GM19397 (cell line): ENCODE results near the gene PKD2.
"Not testable (repeated sequence)": the region's sequence is repeated elsewhere in the genome, so short reads cannot be mapped to it uniquely, and the experiment has no call there.

Experiments used
- ATAC-seq: cut with Tn5 transposase; IDR thresholded peaks from one replicate; pipeline ENCODE4 v1.9.1; 2021; ENCODE audit warnings: mild to moderate bottlenecking, moderate library complexity; ENCODE audit not compliant: unreplicated experiment

PKD2 gene

DNA sequence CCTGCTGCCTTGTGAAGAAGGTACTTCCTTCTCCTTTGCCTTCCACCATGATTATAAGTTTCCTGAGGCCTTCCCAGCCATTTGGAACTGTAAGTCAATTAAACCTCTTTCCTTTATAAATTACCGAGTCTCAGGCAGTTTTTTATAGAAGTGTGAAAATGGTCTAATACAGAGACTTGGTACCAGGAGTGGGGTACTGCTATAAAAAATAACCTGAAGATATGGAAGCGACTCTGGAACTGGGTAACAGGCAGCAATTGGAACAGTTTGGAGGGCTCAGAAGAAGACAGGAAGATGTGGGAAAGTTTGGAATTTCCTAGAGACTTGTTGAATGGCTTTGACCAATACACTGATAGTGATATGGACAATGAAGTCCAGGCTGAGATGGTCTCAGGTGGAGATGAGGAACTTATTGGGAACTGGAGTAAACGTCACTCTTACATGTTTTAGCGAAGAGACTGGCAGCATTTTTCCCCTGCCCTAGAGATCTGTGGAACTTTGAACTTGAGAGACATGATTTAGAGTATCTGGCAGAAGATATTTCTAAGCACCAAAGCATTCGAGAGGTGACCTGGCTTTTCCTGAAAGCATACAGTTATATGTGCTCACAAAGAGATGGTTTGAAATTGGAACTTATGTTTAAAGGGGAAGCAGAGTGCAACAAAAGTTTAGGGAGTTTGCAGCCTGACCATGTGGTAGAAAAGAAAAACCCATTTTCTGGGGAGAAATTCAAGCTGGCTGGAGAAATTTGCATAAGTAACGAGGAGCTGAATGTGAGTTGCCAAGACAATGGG is 18.6 kb downstream of the PKD2 start:
- not testable (repeated sequence) for ATAC-seq

DNA sequence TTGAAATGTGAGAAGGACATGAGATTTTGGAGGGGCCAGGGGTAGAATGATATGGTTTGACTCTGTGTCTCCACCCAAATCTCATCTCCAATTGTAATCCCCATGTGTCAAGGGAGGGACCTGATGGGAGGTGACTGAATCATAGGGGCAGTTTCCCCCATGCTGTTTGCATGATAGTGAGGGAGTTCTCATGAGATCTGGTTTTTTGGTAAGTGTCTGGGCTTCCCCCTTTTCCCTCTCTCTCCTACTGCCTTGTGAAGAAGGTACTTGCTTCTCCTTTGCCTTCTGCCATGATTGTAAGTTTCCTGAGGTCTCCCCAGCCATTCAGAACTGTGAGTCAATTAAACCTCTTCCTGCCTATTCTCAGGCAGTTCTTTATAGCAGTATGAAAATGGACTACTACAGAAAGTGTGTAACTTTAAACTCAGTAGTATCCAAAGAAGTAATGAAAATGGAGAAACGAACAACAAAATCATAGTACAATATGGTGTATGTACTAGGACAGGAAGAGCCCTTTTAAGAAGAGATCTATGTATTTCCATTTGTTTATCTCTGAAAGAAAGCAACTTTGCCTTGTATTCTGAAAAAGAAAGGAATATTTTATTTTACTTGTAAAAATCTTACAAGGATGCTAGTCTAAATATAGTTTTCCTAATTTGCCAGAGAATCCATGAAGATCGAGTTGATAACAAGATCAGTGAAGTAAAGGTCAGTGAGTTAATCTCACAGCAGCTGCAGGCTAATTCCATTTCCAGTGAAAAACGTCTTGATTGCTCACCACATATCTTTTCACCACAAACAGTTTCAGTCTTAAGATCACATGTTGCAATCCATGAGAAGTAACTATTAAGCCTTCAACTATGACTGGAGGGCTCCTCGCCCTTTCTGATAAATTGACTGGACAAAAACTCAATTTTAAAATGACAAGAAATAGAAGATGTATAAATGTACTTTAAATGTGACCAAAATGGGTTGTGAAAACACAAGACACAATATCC is 20.5 kb downstream of the PKD2 start:
- ATAC-seq = no peak

DNA sequence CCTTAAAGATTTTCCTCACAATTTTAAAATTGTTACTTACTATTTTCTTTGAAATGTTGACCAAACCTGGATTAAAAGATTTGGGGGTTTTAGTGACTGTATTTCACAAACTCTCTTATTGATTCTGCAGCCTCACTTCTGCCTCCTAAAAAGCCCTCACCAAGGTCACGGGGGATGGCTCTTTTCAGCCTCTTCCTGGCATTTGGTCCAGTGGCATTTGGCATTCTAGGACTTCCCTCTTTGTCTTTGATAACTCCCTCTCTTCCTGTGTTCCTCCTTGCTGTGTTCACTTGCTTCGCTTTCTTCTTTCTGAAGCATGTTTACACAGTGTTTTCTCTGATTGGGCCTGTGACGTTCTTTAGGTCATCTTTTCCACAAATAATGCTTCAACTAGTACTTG is 21.5 kb downstream of the PKD2 start:
- no peak for ATAC-seq

DNA sequence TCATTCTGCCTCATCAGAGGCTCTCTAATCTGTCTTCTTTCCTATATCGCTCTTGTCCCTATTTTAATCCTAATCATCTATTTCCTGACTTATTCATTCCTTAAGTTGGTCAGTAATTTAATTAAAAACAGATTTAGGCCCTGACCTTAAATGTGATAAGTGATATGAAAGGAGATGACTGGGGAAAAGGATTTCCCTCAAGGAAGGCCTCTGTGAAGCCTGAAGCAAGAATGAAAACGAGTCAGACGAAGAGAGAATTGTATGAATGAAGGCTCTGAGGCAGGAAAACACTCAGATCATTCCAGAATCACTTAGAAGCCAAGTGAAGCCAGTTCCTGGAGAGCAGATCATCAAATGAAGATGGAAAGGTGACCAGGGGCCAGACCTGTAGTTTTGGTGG is 22.1 kb downstream of the PKD2 start:
- no peak for ATAC-seq

DNA sequence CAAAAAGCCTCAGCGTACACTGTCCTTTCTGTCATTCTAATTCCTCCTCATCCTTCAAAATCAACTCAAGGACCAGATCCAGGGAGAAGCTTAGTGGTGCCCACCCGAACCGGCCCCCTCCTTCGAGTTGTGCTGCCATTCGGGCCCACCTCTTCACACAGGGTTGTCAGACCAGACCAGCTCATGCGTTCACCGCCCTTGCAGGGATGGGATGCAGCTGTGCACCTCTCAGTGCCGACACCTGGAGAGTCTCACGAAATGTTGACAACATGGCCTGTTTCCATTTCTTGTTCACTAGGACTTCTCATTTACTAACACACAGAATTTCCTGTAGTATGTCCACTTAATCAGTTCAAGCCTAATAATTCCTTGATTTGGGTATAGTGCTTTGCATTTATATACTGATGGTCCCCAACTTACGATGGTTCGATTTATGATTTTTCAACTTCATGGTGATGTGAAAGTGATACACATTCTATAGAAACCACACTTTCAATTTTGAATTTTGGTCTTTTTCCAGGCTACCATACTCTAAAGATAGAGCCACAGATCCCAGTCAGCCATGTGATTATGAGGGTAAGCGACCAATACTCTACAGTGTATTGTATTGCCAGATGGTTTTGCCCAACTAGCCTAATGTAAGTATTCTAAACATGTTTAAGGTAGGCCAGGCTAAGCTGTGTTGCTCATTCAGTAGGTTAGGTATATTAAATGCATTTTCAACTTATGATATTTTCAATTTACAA is 23.3 kb downstream of the PKD2 start:
- no peak for ATAC-seq

DNA sequence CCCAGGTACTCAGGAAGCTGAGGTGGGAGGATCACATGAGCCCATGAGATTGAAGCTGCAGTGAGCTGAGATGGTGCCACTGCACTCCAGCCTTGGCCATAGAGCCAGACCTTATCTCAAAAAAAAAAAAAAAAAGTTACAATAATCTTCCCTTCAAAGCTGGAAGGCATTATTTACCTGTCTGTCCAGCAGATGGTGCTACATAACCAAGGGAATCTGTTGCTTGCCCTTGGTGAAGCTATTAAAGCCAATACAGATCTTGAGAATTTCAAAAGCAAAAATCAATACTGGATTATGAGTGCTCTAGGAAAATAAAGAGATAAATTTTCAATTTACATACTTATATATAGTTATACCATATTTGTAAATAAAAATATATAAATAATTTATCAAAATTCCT is 25.9 kb downstream of the PKD2 start:
- ATAC-seq = no peak

DNA sequence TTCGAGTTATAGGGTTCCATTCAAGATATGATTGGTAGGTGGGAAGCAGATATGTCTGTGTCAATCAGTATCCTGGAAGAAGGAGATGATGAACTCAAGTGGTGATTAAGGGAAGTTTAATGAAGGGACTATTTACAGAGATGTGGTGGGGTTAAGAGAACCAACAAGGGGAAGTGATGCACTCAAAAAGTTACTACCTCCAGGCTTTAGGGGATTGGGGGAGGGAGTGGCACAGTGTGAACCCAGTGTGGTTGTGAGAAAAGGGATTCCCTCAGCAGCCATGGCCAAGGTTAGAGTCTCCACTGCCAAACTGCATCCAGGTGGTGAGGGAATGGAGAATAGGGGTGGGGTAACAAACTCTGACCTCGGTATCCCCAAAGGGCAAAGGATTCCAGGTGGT is 27.9 kb downstream of the PKD2 start:
- no peak for ATAC-seq

DNA sequence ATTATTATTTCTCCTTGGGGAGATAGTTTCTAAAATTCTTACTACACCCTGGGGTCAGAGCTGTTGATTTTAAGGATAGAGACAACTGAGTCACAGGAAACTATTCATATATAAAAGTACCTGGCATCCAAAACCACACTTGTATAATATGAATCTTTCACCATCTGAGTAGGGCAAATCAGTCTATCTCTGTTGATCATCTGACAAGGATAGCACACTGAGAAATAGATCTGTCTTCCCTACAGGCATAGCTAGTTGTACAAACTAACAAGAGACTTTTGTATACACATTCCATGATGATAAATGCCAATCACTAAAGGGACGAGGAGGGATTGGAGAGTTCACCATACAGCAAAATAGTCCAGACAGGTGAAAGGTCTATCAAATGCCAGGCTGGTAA is 30.0 kb downstream of the PKD2 start:
- ATAC-seq = no peak

DNA sequence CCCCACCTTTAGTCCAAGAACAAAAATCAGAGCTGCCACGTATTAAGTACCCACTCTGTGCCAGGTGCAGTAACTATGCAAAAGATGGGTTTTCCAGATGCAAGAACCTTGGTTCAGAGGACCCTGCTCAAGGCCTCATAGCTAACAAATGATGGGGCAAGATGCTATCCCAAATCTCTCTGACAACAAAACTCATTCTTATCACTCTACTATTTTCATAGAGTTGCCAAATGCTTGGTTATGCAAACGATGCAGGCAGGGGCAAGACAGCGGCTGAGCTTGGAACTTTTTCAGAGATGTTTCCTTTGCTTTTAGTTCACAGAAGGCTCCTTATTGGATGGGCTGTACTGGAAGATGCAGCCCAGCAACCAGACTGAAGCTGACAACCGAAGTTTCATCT is 30.5 kb downstream of the PKD2 start:
- ATAC-seq = no peak

DNA sequence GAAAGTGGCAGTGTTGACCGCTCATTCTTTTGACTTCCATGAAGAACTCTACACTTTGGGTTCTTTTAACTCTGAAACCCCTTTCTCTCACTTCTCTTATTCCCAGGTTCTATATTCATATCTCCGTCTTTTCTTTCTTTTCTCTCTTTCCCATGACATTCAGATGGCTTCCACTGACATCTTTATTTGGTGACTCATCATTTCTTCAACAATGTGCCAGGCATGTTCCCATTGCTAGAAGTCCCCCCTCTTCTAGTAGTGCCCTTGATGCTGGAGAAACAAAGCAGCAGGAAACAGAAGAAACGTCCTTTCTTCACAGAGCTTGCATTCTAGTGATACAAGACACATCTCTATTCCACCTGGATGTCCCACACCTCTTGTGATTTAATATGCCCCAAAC is 33.3 kb downstream of the PKD2 start:
- no peak for ATAC-seq

DNA sequence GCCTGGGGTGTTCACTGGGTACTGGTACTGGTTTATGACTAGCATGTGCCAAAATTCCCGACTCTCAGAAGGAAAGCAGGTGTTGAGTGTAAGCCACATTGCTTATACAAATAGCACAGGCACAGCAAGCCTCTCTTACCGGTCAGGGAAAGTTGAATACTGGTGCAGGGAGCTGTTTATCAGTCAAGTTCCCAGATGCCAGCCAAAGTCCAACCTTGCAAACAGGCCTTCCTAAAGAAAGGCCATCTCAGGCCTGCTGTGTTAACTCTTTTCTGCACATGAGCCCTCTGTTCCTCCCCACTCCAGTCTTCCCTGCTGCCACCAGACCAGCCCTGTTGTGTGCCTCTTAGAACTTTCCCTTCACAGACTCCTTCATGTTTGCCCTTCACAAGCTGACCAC is 34.2 kb downstream of the PKD2 start:
- no peak for ATAC-seq

DNA sequence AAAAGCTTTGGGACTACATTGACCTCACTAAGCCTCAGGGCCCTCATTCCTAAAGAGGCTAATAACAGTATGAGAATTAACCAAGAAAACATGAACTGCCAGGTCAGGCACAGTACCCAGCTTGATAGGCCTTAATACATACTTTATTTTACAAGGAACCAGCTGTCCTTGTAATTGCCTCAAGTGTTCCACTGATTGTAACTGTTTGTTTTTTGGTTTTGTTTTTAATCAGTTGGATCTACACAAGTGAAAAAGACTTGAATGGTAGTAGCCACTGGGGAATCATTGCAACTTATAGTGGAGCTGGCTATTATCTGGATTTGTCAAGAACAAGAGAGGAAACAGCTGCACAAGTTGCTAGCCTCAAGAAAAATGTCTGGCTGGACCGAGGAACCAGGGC is 35.6 kb downstream of the PKD2 start:
- no peak for ATAC-seq

DNA sequence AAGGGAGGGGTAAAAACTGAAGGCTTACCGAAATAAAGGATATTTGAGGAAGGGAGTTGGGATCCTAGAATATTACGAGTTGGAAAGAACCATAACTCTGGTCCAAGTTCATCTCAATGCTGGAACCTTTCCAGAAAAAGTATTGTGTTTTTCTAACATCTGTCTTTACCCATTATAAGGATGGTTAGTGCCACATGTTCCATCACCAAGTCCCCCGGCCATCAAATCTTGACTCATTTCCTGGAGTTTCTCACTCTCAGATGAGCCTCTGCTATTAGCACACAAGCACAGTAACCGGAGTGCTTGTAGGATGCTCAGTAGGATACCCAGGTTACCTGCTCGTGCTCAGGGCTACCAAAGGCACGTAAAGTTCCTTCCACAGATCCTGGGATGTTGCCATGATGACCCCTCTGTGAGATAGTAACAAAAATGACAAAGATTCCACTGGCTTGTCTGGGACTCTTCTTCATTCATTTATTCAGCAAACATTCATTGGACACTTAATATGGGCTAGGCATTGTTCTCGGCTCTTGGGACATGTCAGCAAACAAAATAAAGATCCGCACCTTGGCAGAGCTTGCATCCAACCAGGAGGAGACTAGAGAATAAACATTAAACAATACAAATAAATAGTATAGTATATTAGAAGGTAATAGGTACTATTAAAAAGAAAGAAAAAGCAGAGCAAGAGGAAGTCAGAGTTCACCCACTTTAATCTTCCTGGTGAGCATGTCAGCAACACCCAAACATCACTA is 36.3 kb downstream of the PKD2 start:
- ATAC-seq = no peak

DNA sequence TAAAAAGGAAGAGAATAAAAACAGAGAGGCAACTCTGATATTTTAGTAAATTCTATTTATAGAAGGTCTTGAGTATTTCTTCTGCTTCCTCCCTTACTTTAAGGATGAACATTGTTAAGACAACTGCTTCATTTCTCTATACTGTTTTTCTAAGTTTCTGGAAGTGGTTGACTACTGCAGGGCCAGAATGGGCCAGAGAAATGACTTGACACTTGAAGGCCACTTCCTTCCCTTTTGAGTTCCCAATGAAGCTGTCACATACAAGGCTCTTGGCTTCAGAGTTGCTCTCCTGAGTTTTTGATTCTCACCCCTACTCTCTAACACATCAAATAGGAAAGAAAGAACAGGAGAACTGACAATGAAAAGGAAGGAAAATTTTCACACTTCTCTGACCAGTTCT is 37.6 kb downstream of the PKD2 start:
- ATAC-seq = no peak

DNA sequence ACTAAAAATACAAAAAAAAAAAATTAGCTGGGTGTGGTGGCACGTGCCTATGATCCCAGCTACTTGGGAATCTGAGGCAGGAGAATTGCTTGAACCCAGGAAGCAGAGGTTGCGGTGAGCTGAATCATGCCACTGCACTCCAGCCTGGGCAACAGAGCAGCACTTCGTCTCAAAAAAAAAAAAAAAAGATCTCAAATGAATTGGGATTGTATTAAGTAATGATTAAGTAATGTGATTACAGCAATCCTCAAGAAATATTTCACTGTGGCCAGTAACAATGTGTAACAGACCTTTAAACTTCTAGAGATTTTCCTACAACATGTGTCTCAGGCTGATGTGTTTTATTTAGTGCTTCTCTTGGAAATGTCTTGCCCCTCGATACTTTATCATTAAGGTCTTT is 46.8 kb downstream of the PKD2 start:
- no peak for ATAC-seq

DNA sequence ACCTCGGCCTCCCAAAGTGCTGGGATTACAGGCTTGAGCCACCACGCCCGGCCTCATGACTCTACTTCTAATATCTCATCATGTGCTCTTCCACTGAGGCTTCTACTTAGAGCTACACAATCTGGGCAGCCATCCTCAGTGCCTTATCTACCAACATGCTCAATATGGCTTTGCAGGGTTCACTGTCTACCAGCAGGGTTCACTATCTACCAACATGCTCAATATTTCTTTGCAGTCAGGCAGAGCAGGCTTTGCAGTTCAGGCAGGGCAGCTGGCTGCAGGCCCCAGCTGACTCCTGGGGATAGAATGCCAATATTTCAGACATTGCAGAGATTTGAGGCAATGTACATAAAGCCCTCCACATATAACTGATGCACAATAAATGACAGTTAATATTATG is 47.5 kb downstream of the PKD2 start:
- no peak for ATAC-seq

DNA sequence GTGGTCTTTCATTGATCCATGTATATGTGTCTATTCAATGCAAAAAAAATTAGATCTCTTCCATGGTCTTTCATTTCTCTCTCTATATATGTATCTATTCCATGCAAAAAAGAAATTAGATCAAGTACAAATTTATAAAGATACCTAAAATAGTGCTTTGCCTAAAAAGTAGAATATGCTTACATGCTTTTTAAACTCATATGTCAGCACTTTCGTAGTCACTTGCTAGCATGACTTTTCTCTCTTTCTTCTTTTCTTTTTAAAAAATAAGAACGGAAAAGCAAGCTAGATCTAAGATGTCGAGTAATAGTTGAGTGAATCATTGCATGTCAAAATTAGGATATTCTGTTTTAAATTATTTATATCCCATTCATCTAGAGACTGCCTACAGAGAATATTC is 50.9 kb downstream of the PKD2 start:
- no peak for ATAC-seq

DNA sequence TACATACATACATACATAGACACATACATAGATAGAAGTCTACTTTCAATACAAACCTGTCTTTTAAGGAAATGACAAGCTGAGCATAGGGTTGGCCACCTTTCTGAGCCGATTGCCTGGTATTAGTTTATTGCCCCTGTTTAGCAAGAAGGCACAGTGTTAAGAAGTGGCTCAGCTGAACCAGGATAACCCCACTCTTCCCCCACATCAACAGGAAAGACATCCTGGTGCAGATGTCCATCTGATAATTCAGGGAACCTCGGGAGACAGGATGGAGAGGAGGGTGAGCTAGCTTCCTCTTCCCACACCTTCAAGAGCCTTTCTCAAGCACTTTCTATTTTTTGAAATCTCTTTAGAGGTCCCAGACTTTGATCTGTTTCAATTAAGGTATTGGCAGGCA is 52.3 kb downstream of the PKD2 start:
- no peak for ATAC-seq

DNA sequence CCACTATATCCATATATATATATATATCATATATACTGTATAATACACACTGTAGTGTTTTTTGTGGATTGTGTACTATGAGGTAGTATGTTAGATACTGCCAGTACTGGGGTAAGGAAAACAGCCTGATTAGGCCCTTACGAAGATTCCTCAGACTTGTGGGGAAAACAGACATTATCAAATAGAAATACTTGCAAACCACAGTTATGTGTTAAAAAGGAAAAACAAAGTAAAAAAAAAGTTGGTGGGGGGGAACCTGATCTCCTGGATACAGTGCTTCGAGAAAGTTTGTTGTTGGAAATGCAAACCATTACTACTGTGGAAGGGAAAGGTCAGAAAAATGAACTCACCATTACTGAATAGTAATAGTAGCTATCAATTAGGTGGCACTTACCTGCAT is 53.0 kb downstream of the PKD2 start:
- ATAC-seq = no peak

DNA sequence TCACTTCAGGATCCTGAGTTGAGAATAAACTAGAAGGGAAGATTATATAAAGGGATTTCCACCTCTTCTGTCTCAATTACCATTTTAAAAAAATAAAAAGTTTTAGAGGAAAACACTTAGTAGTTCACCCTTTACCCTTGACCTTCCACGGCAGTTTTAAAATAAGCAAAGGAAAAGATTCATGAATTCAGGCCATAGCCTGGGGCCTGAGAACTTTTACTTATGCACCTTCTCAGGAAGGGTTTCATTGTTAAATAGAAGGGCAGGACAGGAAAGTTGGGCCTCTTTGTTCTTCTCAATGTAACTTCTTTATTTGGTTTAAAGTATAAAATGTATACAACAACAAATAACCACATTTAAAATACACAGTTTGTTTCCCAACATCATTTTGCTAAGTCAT is 54.9 kb downstream of the PKD2 start:
- no peak for ATAC-seq

DNA sequence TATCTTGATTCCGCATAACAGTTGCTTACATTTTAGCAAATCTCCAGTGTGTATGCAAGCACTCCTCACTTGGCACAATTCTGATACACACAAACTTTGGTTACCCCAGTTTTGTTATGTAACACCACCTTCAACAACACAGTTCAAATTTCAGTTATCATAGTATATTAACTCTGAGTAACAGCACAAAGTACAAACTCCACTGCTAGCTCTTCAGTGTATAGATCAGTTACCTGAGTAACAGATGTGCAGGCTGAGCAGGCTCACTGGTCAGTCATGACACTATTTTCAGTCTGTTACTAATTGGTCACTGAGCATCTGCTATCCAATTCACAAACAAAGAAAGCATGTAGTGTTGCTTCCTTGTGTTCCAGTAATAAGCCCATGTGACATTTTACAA is 55.4 kb downstream of the PKD2 start:
- no peak for ATAC-seq
